HG03280 (cell line): Measurements from ENCODE around the gene HOXB3.

ENCODE experiments used
- ATAC-seq: cut with Tn5 transposase; IDR thresholded peaks from one replicate; pipeline ENCODE4 v1.9.1; 2021; ENCODE audit warnings: mild to moderate bottlenecking, moderate library complexity; ENCODE audit not compliant: unreplicated experiment

HOXB3 gene

DNA sequence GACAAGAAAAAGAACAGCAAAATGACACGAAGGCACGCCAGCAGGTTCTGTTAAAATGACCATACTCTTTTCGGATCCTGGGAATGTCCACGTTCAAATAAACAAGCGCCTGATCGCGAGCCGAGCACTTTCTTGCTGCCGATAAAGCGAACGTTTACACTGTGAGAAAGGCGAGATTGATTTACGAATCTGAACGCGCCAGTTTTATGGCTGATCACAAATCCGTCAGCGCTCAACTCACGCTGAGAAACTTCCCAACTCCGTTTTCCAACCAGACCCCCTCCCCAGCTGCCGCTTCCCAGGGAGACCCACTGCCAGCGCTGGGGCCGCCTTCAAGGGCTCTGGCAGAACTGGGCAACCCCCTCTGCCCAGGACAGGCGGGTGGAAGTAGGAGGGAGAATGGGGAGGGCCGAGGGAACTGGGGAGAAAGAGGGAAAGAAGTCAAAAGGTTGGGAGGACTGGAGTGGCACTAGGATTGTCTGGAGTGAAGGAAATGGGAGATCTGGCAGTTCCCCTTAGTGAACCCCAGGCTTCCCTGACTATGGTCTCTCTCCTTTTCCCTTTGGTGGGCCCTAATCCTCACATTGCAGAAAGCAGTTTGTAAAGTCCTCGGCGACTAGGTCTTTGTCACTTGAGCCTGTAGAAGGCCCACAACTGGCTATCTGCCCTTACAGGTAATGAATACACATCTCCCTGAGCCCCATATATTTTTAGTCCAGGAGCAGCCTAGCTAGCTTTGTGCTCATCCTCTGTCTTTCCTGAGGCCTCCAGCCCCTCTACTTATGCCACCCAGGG lies 18.8 kb downstream of the HOXB3 start:
- no peak for ATAC-seq

DNA sequence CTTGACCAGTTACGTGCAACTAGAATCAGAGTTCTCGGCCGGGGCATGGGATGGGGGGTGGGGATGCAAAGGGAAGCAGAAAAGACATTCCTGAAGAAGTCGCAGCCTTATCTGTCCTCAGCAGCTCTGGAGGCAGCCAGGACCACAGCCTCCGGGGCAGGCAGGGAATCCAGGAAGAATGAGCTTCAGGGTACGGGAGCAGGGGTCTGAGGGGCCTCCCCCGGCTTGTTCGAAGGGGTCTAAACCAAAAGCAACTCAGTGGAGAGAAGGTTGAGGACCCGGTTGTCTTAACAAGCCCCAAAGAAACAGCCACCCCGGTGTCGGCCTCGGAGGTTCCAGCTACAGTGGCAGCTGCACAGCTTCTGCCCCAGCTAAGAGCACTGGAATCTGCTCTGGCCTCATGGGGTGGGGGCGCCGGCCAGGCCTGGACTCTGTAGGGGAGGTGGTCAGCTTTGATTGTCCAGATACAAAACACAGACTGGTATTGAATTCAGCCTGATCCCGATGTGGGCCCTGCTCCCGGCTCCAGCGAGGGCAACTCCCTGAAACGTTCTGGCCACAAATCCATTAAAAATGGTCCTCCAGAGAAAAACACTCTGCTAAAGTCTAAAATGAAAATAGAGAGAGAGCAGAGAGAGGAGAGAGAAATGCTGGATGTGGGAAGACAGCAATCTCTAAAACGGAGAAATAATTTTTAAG lies 19.6 kb downstream of the HOXB3 start:
- ATAC-seq = no peak

DNA sequence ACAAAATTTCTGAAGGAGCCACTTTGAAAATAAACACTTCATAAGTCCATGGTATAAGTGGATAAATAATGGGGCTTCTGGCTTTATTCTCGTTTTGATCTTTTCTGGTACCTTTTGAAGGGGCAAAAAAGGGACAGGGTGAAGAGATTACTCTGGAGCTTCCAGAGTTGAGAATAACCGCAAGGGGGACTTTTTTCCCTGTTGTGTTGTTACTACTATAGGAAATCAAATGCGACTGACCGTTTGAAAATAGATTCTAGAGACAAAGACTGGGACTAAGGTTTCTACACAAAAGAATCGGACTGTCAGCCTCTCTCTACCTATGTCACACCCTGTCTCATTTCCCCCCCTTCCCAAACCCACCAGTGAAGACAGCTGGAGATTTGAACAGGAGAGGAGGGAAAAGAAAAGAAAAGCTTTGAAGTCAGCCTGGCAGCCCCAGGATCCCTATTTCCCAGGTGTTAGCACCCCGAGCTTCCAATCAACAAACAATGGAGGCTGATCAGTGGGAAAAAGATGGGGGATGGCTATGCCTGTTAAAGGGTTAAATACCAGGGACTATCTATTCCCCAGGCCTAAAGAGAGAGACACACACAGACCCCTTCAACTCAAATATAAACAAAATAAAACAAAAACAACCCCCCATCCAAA lies 20.2 kb downstream of the HOXB3 start:
- no peak for ATAC-seq

DNA sequence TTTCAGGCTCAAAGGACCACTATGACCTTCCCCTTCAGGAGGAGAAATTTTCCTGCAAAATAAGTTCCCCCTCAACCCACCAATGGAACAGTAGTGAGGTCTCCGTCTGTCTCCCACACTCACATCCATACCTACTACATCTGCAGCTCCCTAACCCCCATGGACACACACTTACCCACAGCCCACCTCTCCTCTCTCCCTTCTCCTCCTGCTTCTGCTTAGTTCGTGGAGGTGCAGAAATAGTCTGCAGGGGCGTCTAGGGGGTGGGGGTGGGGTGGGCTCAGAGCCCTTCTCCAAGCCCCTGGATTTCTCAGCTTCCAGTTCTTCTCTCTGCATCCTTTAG lies 20.8 kb downstream of the HOXB3 start:
- ATAC-seq = no peak

DNA sequence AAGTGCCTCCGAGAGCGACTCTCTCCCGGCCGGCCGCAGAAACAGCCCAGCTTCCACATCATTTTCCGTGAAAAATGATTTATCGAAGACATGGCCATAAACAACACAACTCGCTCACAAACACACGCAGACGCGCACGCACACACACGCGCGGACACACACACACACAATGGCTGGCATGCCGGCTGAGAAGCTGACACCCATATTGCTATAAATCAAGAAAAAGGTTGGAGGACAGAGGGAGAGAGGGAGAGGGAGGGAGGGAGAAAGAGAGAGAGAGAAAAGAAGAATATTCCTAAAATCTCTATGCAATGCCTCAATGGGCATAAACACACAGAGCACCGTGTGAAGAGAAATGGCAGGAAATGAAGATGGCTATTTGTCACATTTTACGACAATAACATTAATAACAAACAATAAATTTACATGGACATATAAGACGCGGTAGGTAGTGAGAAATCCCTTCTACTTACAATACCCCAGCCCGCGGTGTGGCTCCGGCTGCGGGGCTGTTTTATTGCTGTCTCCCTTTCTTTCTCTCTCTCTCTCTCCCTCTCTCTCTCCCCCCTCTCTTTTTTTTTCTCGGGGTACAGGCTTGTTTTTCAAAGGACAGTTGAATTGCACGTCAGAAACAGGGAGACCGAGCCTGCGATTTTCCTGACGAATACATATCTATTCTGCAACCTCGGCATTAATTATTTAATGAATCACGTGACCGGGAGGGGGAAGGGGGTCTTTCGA lies 21.4 kb downstream of the HOXB3 start:
- no peak for ATAC-seq

DNA sequence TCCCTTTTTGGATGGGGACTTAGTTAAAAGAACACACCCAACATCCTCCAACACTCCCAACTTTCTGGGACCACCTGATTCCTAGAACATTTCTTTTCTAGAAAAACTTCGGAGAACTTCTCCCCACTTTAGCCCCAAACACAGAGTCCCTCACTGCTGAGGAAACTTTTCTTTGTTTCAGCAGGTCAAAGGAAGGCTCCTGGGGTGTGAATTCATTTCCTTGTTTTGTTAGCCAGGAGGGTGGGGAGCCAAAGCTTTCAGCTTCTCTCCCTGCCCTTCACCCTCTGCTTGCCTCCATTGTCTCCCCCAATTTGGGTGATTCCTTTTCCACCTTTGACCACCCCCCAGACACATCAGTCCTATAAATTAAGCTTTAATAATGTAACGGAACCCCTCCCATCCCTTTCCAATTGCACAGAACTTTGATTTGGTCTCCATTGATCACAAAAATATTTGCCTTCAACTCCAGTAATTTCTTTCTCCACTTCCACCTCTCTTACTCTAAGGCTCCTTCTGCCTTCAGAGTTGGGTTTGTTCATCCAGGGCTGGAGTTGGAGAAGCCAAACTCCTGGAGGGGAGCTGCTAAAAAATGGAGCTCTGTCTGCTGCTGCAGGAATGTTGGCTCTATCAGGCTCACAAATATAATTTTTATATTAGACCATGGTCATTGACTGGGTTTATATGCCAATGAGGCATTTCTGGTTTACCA lies 22.2 kb downstream of the HOXB3 start:
- ATAC-seq = no peak

DNA sequence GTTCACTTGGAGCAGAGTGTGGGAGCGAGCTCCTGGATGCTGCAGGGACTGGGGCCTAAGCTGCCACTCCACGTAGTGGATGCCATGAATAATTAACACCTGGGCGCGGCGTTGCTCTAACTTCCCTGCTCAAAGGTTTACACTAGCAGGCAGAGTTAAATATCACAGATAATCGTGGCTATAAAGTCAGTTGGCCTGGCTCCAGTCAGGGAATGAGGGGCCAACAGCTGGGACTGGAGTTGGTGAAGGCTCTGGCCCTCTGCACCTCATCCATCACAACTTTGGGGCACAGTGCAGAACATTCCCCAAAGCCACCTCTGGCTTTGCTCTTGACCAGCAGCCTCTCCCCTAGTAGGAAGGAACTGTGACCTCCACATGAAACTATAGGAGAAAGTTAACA lies 22.8 kb downstream of the HOXB3 start:
- ATAC-seq = no peak

DNA sequence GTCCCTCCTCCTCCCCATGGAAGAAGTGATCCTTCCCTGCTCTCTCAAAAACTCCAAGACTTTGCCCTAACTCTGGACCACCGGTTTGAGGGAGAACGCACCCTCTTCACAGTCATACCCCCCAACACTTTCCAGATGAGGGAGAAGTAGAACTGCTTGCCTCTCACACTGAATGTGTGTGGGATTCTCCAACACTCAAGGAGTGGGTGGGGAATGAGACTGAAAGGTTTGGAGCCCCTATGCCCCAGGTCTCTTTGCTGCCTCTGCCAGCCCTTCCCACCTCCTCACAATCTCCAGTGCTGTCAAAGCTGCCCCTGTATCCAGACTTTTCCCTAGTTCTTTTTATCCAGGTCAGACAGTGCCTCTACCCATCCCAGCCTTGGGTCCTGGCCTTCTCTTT lies 23.3 kb downstream of the HOXB3 start:
- no peak for ATAC-seq

DNA sequence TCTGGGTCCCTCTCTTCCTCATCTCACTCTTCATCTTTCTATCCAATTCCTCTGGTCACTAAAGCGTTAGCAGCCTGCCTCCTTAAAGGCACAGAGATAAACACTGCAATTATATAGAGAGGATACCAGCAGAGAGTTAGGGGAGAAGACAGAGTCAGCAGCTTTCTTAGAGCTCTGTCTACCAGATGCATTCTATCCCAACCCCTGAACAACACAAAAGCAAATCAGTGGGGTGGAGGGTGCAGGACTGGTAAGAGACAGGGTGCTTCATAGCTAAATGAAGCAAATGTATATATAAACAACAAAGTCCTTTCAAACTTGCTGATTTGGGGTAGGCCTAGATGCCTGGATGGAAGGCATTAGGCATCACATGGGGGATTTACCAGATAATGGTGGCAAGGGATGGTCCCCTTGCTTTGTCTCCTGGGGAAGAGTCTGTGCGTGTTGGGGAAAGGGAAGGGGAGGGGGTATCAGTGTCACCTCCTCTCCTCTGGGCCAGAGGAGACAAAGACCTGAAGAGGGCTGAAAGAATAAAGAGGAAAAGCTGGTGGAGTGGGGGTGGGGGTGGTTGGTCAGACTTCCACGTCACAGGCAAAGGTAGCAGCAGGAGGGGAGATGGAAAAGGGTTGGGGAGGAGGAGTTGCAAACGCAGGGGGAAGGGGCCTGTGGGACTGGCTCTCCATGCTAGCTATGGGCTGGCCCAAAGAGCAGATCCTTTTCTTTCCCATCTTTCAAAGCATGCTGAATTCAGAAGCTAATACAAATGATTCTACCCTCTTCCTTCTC lies 23.9 kb downstream of the HOXB3 start:
- ATAC-seq = no peak

DNA sequence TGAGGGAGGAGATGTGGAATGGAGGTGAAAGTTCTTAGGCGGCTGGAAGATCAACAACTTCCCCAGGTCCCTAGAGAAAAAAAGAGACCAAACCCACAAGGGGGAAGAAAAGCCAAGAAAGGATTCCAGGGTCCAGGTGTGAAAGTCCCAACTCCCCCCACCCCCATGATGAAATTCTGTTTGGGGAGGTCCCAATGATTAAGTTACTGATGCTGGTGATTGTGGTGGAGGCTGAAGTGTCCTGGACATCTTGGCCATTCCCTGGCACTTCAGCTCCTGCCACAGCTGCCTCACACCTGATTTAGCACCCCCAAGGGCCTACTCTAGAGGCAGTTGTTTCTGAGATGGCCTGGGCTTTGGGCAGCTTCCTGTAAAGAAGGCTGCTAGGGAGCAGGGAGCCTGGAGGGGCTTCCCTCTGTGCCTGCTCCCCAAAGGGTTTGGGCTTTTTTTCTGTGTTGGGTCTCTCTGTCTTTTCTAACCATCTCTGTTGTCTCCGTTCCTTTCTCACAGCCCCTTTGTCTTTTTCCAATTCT lies 25.0 kb downstream of the HOXB3 start:
- no peak for ATAC-seq

DNA sequence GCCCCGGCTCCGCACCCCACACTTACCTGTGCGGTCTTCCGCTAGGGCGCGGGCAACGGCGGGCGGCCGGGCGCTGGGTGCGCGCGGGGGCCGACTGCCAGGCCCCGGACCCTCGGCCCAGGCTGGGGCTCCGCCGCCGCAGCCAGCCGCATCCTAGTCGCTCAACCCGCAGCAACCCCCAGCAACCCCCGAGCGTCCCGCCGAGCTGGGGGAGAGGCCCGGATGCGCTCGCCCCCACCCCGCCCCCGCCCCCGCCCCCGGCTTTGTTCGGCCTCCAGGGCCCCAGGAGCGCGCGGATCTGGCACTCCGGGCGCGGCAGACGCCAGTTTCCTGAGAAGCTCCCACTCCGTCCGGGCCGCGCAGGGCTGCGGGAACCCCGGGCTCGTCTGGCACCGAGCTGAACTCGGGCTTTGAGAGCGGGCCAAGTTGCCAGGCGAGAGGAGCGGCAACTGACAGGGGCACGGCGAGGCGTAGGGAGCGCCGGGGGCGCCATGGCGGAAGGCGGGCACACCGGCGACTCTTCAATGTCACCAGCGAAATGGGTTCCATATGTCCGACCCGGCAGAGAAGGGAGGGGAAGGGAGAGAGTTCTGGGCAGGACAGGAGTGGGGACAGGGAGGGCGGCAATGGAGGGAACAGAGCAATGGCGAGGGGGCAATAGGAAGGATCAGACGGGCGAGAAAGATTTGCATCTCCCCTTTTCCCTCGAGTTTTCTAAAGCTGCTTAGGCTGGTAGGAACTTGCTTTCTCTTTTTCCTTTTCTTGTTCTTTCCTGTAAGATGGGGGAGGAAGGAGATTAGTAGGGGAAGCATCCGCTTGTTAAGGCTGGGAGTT lies 25.6 kb downstream of the HOXB3 start:
- ATAC-seq = no peak

DNA sequence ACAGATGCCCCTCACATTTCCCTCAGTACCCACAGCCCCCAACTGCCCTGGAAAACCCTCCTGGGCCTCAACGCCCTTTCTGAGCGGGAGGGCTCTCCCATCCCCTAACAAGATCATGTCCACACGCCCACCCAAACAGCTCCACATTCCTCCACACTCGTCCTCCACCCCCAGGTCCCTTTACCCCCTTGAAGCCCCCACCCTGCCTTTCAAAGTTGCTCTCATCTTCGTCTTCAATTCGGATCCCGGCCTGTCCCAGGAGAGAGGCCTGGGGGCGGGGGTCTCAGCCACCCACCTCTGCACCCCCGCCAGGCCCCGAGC lies 26.2 kb downstream of the HOXB3 start:
- no peak for ATAC-seq

DNA sequence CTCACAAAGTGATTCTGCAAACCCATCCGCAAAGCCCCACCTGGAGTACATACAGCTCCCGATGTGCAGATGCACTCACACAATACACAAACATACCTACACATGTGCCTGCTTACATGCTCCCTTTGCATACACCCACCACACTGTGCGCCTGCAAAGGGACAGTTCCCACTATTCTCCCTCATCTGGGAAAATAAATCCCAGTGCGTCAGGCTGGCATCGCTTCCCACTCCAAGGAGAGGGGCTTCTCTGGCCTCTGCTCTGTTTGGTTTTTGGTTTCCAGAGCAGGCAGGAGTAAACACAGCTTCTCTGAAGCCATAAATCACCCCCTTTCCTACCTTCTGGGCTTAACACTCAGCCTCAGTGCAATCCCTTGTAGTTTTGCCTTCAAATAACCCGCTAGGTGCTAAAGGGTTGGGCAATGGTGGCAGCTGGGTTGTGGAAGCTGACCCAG lies 26.6 kb downstream of the HOXB3 start:
- ATAC-seq = no peak

DNA sequence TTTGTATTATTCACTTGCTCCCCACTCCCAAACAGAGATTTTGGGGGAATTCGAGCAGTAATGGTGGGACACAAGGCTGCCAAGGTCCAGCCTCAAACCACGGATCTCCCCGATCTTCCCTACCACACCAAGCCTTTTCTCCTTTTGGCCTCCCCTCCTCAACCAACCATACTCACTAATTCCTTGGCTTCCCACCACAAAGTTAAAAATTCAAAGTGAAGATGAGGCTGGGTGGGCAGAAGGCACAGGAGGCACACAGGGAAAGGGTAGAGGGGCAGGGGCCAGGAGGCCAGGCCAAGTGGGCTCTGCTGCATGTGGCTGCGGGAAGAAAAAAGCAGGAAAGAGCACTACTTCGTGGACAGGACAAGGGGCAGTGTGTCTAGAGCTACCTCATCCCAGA lies 27.1 kb downstream of the HOXB3 start:
- ATAC-seq = no peak

DNA sequence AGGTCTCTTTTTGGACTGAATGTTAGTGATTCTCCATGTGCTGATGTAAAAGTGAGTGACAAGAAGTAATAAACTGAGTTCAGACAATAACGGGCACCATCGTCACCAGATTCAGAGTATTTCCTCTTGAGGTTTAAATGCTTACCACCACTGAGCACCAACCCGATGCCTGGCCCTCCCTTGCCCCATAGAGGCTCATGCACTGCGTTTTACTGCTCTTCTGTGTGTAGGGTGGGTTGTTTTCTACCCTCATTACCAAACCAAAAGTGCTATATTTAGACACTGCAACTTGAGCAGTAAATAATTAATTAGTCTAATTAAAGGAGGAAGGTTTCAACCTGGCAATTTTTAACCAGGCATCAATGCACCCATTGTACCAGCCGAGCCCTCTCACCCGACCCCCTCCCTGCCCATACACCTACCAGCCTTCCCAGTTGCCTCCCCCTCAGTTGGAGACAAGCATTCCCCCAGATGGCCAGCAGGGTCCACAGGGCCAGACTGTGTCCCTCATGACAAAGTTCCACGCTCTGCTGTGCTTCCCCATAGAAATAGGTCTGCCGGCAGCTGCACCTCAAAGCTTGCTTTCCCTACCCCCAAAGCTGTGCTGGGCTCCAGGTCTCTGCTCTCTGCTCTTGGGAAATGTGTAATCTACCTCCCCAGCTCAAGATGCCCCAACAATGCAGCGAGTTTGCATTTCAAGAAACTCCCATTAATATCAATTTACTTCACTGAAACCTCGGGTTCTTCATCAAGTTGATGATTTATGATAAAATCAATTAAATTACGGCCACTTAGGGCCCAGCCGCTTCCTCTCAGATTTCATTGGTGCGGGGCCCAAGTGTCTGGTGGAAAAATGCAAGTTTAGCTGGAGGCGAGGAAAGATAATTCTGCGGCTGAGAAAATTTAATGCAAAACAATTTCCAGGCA lies 27.9 kb downstream of the HOXB3 start:
- no peak for ATAC-seq

DNA sequence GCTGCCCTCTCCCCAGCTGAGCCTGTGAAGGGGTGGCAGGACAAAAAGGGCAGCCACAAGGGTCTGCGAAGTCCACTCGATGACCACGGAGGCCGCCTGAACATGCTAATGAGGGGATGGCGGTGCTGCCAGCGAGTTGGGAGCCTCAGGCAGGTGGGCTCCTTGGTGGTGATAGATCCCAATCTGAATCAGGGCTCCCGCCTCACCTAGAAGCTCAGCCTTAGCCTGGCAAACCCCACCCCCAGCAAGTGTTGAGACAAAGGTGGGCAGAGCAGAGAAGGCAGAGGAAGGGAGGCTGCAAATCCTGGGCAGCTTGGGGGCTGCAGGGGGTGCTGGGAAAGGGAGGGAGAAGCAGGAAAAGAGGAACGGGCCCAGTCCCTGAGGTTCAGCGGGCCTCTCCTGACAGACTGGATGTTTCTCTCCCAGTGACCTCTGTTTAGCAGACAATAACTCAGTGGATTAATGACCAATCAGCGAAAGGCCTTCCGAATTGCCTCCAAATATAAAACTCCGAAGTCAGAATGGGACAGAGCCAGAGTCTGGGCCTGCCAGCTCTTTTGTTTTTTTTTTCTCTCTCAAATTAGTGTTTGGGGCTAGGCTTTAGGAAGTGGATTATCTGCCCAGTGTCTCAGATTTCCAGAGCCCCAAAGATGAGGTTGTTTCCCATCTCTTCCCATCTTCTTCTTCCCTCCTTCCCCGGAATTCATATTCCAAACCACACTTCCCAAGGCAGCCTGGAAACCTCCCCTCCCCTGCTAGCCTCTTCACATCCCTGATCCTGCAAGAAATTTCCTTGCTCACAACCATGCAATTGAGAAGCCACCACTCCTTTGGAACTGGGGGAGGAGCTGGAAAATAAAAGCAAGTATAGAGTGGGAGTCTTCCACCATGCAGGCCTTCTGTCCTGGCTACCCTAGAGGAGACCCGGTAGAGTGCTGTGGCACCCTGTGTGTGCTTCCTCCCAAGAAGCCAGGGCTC lies 29.9 kb downstream of the HOXB3 start:
- no peak for ATAC-seq
